Measurements from ENCODE around the gene TRNP1. TPM values are rescaled to one million over a fixed set of nuclear protein-coding genes. Genes with fewer than 3 reads are reported as not detected.

The TRNP1 gene
- total and polyA plus RNA-seq, 10 of the 15 experiments (the other 5 are each of a cell fraction or from before 2014, with no cell fraction given) = 0.13 TPM; not detected in 9

GRCh38 chr1:27033043-27033746, 39.7 kb downstream of the TRNP1 start:
- Histone ChIP-seq H3K27me3 (replicated peaks in 1 of 2; ENCODE audit: control insufficient read depth in 2 of 2, insufficient read depth in 2 of 2, low read length in 1 of 2) (no peaks in the 10 kb centered on the region), H3K4me3 (no peak overlapping the region), H4K20me1 (ENCODE audit: control insufficient read depth, insufficient read depth) (no peaks in the 10 kb centered on the region), H3K4me2 (ENCODE audit: control insufficient read depth, insufficient read depth) (no peak overlapping the region), H3K9me3 (replicated peaks; ENCODE audit: control insufficient read depth, insufficient read depth, low read length) (no peaks in the 10 kb centered on the region), H3K79me2 (ENCODE audit: control insufficient read depth, insufficient read depth, low read length) (no peaks in the 10 kb centered on the region), H2AFZ (ENCODE audit: control insufficient read depth, low read depth, low read length) (no peak overlapping the region), H3K9ac (ENCODE audit: control insufficient read depth, insufficient read depth, low read length) (no peak overlapping the region), H3K27ac (ENCODE audit: control insufficient read depth, insufficient read depth) (no peak overlapping the region), H3K4me1 (ENCODE audit: control insufficient read depth, insufficient read depth, low read length) (no peaks in the 10 kb centered on the region), H3K36me3 (ENCODE audit: control insufficient read depth in 2 of 2, insufficient read depth in 2 of 2, low read length in 1 of 2) (no peaks in the 10 kb centered on the region)
- ChIA-PET CTCF (interaction anchor here (4.6 kb wide), 1 partner anchor 12 kb away, joined by 44 read pairs; no protein-coding TSS in a partner anchor), RAD21 (ENCODE audit: unreplicated experiment) (interaction anchor here (0.5 to 1.5 kb wide), 3 partner anchors 13 to 234 kb away, joined by 3 to 6 read pairs (median 3); no protein-coding TSS in a partner anchor), POLR2A (no interaction called here), SMC1A (ENCODE audit: uncharacterized antibody, unreplicated experiment) (interaction anchor here (0.9 to 1.2 kb wide), 2 partner anchors 10 to 22 kb away, joined by 3 to 5 read pairs; no protein-coding TSS in a partner anchor)
- in situ Hi-C loops (cut with MboI) = no loop called here
- intact Hi-C loops (cut with micrococcal nuclease; ENCODE audit: unreplicated experiment) = no loop called here
- no peak for FAIRE-seq
- TF ChIP-seq TCF7 (IDR thresholded peaks at IDR 0.05; ENCODE audit: borderline replicate concordance) (no peak), STAT3 (IDR thresholded peaks at IDR 0.05; ENCODE audit: low read depth, low read length) (no peak), PKNOX1 (IDR thresholded peaks at IDR 0.05) (no peak), POLR2AphosphoS5 (IDR thresholded peaks at IDR 0.05; ENCODE audit: low read length) (no peak), ZNF24 (IDR thresholded peaks at IDR 0.05) (no peak), NBN (IDR thresholded peaks at IDR 0.05) (no peak), TBL1XR1 (IDR thresholded peaks at IDR 0.05; ENCODE audit: low read depth, low read length) (no peak), FOXK2 (IDR thresholded peaks at IDR 0.05) (no peak), CHD1 (IDR thresholded peaks at IDR 0.05; ENCODE audit: low read depth, low read length) (no peak)
- 12% methylated on average over 7 of the region's 7 CpGs for WGBS (ENCODE audit: insufficient coverage, insufficient replicate concordance, low lambda C conversion rate, missing lambda C conversion rate)
- no peak for DNase-seq (ENCODE audit: low read depth, low spot score)
- BruUV-seq (replicated peaks) = no TSS peak
- no peak for ATAC-seq

Measured in GM12878 (cell line).